DMS153 treated with DMSO at 0.1 percent for 48 hours (cell line): Measurements from ENCODE around the gene PLXND1.
"Not testable (repeated sequence)": the region's sequence is repeated elsewhere in the genome, so short reads cannot be mapped to it uniquely, and the experiment has no call there.

ENCODE experiments used
- DNase-seq: peaks from one replicate; lab custom pipeline; 2025; ENCODE audit not compliant: unreplicated experiment; lab: John Stamatoyannopoulos, UW

Gene PLXND1

DNA sequence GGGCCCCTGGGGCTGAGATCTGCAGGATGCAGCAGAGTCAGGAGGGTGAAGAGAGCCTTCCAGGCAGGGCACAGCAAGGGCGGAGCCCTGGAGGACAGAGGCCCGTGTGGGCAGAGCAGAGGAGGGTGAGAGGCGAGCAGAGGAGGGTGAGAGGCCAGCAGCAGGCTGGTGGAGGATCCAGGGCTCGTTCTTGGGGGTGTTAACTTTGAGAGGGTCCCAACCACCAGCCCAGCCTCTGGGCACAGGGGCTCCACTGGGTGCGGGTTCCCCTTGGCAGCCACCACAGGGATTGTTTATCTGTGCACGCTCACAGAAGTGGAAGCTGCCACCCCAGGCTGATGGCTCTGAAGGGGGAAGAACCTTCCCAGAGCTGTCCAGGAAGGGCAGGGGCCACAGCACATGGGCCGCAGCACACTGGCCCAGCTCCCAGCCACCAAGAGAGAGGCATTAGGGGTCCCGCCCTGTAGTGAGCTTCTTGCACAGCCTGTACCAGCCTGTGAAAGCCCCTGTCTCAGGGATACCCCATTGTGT, 9.3 kb upstream of the PLXND1 start:
- no peak for DNase-seq

DNA sequence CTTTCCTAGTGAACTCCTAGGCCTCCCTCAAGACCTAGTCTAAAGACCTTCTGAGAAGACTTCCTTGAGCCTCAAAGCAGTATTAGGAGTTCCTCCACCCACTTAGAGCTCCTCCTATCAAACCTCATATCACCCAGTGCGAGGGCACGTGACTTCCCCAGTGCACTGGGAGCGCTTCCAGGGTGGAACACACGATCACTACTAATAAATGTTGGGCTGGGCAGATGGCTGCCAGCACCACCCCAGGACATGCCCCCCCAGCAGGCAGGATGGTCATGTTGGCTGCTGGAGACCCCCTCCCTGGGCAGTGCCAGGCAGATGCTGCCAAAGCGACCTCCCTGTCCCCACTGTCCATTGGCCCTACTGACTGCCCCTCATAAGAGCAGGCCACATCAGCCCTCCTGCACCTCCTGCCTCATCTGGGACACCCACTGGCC, 8.5 kb upstream of the PLXND1 start:
- no peak for DNase-seq

DNA sequence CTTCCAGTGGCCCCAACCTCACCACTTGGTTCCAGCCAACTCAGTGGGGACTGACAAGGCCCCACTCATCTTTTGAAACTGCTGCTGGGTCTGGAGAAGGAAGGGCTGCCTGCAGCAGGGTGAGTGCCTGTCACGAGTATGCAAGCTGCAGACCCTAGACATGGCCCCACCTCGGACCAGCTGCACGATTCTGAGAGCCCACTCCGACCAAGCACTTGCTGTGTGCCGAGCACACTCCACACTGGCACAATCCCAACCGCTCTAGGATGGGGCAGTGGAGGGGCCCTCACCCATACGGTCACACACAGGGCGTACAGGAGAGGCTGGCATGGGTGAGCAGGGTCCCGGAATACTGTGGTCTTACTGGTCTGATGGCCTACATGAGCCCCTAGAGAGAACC, 8.0 kb upstream of the PLXND1 start:
- DNase-seq: no peak

DNA sequence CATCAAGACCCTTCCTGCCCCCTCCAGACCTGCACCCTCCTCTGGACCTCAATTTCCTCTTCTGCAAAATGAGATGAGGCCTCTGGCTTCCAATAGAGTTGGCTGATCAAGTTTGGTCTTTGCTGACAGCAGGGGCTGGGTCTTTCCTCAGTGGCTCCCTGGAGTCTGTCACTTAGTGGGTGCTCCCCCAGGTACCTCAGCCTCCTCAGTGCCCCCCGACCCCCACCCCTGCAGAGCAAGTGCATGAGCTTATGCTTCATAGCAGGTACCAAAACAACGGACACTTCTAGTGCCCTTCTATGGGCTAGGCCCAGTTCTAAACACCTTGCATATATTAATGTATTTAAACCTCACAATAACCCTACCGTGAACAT, 6.9 kb upstream of the PLXND1 start:
- no peak for DNase-seq

DNA sequence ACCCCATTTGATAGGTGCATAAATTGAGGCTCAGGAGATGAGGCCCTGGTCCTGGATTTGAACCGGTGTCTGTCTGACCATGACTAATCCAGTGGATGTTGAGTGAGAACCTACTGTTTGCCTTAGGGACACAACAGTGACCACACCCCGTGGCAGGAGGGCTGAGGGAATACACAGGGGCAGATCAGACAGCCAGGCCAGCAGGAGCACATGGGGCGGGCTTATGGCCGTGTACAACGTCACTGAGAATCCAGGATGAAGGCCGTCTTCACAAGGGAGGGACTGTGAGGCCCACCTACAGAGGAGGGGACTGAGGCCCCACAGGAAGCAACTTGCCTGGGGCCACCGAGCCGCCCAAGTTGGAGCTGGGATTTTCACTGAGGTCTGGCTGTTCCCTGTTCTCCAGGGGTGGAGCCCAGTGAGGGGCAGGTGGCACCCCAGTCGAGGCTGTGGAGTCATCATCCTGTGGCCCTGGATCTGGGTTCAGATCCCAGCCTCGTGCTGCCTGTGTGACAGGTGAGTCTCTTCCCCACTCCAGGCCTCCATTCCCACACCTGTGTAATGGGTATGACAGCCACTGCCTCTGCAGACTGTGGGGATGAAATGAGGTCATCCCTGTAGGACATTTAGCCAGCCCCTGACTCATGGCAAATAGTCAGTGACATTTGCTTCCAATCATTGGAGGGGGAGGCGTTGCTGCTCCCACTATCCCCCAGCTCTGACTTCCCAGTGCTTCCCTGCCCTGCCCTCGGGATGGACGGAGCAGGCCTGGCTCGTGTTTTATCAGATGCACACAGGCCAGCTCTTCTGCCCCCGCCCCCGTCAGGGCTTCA, 6.3 kb upstream of the PLXND1 start:
- no peak for DNase-seq

DNA sequence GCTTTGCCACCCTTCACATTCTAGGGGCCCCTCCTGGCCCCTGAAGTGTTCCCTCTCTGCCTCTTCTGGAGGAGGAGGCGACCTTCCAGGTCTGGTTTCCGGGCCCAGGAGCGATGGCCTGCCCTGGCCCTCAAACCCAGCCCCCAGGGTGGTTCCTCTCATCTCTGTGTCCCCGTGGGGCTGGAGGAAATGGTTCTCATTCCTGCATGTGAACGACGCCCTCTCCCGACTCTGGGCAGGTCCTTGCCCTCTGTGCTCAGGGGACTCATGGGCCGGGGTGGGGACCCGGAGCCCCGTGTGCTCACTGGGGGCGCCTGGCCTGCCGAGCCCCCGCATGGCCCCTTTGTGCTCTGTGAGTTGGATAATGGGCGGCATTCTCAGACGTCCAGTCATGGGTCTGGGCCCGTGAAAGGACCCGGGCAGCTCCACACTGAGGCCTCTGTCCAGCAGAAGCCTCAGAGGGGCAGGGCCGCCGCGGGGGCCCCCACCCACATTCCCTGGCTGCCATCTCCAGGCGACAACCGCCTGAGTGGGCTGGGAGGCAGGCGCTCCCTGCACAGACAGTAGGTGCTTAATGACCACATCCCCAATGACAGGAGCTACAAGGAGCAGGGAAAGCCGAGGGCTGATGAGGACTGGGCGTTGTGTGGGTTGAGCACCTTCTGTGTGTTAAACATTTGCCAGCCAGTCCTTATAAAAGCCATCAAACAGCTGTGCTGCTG, 5.5 kb upstream of the PLXND1 start:
- DNase-seq: no peak

DNA sequence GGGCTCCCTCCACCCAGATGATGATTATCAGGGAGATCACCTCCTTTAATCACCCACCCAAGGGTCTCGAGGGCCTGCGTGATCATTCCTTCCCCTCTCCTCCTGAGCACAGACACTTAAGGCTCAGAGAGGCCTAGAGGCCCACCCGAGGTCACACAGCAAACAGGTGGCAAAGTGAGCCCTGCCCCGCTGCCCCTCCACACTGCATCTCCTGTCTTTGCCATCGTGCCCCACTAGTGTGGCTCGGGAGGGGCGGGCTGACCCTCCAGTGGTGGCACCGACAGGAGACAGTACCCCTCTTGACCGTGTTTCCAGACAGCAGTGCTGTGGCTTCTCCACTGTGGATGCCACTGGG, 4.9 kb upstream of the PLXND1 start:
- DNase-seq: no peak

DNA sequence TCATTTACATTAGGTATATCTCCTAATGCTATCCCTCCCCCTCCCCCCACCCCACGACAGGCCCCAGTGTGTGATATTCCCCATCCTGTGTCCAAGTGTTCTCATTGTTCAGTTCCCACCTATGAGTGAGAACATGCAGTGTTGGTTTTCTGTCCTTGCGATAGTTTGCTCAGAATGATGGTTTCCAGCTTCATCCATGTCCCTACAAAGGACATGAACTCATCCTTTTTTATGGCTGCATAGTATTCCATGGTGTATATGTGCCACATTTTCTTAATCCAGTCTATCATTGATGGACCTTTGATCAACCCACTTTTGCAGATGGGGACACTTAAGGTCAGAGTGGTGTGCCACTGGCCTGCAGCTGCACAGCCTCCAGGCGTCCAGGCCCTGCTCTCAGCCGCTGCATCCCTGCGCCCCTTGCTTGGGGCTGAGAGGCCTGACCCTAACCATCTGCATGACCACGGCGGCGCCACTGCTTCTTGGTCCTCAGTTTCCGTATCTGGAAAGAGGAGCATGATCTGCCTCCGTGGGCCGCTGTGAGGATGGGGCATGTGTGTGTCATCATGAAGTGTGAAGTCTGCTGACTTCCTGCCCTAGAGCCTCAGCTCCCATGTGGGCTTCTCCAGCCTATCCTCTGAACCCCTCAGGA, 4.4 kb upstream of the PLXND1 start:
- DNase-seq: not testable (repeated sequence)

DNA sequence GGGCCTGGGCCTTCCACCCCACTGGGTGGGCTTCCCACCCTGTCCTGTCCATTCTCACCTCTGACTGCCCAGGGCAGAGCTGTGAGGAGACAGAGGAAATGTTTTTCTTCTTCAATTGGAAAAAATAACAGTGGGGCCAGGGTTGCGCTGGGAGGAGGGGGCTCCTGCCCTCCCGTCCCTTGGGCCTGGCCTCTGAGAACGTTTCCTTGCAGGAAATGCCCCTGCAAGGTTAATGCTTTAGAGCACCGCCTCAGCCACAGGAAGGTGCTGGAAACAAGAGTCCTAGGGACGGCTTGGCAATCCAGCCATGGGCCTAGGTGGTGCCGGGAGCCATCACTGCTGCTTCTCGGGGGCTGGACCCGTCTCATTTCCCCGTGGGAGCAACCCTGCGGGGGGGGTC, 3.8 kb upstream of the PLXND1 start:
- DNase-seq: no peak

DNA sequence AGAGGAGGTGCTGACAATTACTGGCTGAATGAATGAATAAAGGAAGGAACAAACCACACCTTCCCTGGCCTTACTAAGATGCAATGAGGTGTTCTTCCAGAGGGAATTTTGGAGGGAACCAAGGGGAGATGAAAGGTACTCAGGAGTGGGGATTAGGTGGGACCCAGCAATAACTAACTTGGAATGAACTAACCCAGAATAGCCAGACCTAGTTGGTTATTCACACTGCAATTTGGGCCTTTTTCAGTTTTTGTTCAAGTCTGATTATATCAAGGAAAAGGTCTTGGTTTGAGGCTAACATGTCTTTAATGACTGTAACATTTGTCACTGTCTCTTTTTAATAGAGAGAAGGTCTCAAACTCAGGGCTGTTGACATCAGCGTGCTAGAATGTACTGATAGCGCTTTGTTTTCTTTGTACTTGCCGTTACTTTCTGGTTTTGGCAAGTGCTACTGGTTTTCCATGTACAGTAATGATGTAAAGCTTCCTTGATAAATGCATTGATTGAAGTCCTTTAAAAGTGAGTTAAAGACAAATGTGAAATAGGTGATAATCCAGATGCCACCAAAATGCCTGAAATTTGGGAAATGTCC, 3.2 kb upstream of the PLXND1 start:
- no peak for DNase-seq

DNA sequence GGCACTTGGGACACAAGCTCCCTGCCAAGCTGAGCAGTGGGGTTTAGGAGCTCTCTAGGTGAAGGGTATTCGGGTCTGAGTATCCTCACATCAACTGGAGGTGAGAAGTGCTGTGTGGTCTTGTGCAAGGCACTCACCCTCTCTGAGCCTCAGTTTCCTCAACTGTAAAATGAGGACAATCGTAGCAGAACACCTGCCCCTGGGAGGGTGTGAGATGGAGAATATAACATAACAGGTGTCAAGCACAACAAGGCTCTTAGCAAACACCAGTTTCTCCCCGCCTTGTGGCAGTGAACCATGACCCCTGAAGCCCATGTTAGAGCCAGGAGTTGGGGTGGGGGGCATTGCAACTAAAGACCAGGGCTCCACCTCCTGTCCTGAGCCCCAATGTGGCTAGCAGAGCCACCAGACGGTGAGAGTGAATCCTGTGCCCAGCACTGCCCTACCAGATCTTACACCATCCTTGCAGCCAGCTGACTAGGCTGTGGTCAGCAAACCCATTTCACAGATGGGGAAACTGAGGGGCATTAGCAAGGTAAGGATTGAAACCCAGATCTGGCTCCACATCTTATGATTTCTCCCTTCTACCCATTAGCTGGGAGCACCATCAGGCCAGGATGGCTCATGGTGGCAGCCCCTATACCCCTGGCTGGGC, 2.6 kb upstream of the PLXND1 start:
- no peak for DNase-seq

DNA sequence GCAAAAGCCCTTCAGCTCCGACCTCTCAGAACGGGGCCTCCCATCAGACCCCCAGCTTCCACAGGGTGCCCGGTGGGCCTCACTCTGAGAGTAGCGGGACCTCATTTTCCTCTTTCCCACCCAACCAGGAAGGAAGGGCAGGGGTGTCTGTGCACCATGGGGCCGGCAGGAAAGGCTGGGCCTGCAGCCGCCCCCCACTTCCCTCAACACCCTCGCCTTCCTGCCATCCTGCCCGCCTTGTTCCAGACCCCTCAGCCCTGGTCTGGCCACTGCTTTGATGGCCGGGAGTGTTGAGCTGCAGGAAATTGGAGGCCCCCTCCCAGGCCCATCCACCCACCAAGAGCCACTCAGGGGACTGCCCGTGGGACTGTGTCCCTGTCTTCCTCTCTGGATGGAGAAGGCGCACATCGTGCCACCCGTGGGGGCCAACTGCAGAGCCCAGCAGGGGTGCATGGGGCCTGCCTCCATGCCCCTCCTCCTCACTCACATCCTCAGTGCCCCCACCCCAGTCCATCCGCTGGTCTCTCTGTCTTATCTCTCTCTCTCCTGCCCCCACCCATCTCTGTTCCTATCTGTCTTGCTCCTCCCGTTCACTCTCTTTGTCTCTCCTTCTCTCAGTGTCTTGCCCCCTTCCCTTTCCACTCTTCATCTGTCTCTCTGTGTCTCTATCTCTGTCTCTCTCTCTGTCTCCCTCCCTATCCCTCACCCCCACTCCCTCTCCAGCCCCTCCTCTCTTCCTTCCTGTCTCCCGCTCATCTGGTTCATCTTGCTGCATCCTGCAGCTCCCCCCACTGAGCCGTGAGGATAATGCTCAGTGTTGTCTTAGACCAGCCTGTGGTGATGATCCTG, 1.8 kb upstream of the PLXND1 start:
- peak; percentile 34 for DNase-seq

DNA sequence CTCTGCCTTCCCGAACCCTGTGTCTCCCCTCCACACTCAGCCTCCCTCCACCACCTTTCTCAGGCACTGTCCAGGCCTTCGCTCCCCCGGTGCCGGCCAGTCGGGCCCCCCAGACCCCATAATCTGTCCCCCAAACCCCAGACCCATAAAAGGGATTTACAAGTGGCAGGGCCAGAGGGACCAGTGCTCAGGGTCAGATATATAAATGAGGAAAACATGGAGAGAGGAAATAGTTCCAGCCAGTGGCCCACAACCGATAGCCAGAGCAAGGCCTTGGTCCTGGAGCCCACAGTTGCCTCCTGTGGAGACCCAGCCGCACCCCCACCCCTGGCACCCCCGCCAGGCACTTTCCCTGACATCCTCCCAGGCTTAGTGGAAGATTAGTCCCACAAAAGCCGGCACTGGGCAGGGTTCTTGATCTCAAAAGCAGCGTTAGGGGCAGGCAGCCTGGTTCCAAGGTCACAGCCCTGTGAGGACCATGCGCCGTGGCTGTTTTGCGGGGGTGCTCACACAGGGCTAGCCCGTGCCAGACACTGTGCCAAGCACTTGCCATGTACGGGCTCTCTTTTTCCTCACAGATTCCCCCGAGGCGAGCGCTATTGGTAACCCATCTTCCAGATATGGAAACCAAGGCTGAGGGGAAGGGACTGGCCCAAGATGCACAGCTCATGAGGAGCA, 1.1 kb upstream of the PLXND1 start:
- no peak for DNase-seq

DNA sequence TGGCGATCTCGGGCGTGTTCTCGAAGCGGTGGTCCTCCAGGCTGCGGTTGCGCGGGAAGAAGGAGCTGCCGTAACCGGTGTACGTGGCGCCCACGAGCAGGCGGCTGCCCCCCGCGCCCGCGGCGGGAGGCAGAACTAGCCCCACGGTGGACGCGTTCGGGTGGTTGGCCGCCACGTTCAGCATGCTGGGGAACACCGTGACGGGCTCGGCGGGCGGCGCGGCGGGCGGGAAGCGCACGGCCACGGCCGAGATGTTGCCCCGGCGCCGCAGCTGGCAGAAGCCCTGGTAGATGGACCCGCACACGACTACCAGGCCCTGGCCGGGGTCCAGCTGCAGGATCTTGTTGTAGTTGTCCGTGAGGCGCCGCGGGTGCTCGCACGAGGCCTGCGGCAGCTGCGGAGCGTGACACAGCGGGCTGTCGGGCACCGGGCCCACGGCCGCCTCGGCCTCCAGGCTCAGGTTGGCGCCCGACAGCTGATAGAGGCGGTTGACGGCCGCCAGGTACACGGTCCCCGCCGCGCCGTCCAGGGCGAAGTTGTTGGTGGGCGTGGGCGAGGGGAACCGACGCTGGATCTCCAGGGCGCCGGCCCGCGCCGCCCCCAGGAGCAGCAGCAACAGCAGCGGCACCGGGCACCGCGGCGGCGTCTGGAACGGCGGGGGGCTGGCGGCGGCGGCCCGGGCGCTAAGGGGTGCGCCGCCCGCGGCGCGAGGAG, 397 bp downstream of the PLXND1 start:
- DNase-seq: no peak

DNA sequence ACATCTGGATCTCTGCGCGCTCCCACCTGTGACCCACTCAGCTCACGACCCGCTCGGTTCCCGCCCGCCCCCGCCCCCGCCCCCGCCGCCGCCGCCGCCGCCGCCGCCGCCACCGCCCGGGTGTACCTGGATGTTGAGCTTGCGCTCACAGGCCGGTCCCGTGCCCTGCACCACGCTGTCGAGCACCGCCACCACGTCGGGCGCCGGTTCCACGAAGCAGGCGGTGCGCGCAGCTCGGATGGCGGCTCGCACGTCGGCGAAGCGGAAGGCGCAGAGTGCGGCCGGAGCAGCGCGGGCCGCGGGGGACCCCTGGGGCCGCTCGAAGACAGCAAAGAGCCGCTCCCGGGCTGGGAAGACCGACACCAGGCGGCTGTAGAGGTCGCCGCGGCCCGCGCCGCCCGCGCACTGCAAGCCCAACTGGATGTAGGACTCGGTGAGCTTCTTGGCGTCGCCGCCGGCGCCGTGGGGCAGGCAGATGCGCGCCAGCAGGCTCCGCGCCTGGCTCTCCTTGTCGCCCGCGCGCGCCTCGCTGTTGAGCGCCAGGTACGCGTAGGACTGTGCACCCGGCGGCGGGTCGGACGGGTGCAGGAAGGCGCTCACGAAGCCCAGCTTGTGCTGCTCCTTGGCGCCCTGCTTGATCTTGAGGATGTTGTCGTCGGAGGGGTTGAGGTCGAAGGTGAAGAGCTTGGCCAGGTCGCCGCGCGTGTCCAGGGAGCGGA, 1.1 kb downstream of the PLXND1 start:
- DNase-seq: no peak

DNA sequence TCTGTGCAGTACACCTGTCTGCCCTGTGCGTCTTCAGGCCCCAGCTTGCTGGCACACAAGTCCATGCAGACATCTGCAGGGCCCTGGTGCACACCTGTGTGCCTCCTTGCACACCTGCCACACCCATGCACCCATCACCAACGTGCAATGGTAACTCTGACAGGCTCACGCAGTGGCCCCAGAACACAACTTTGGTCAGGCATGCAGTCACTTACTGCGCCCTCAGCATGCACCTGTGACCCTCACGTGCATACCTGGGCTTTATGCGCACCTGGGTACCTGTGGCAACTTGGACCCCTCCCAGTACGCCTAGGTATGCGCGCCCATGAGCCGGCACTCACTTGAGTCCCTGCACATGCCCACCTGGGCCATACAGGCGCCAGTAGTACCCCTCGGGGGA, 1.7 kb downstream of the PLXND1 start:
- DNase-seq: no peak

DNA sequence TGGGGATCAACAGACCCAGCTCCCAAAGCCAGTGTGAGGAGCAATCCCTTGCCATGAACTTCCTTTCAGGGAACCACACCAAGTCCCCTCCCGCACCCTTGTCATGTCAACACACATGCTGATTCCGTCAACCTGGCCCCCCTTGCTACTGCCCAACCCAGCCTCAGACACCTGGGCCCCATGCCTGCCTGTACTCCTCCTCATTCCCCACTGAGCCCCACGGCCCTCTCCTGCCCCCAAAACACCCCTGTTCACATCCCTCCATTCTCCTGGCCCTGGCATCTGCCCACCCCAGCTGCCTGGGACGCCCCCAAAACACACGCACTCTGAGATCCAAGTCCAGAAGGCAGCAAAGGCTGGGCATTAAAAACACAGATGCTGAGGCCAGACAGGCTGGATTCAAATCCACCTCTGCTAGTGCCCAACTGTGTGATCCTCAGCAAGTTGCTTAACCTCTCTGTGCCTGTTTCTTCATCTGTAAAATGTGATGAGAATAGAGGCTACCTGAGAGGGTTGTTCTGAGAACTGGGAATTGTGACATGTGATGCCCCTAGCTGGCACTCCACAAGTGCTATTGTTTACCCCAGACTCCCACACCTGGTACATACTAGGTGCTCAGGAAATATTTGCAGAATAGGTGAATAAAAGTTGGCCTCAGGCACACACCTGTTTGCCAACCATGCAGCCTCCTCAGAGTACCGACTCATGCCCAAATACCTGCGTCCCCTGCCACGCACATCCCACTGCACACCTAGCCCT, 2.3 kb downstream of the PLXND1 start:
- no peak for DNase-seq

DNA sequence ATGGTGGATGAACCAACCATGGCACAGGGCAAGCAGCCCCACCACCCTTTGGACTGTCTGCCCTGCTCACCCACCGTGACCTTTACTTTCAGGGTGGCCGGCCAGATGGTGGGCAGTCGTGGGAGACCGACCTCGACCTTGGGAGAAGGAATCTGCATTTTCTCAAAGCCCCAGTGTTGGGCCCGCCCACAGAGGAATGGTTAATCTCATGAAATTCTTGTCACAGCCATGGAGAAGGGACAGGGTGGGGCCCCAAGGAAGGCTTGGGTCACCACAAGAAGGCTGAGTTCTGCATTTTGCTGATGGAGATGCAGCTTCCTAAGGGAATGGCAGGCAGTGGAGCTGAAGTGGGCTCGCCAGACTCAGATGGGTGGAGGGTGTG, 2.9 kb downstream of the PLXND1 start:
- DNase-seq: no peak
